H1 (cell line): Measurements from ENCODE around the gene INPP5E. TPM values are rescaled to one million over a fixed set of nuclear protein-coding genes. Genes with fewer than 3 reads are reported as not detected.

Source experiments
- CHD7 ChIP-seq: fragments of 300-600 bp; sonication (generic); IDR thresholded peaks from 2 replicates; pipeline ENCODE4 v1.7.1; 2012; ENCODE audit warnings: low read length, moderate library complexity, mild to moderate bottlenecking, inconsistent platforms; ENCODE audit not compliant: insufficient replicate concordance
- CREB1 ChIP-seq: IDR thresholded peaks from 2 replicates; pipeline ENCODE4 v1.6.1; 2012; ENCODE audit warnings: inconsistent platforms
- CTCF ChIP-seq, 3 experiments: IDR thresholded peaks; 1 replicate in 2 of 3; 2 replicates in 1 of 3; pipeline versions ENCODE4 v1.5.1 to v1.6.1; 2011; ENCODE audit warnings: low read length in 3 of 3, mild to moderate bottlenecking in 3 of 3, inconsistent platforms in 2 of 3, low read depth in 1 of 3, moderate library complexity in 1 of 3; ENCODE audit not compliant: insufficient read depth in 1 of 3; ENCODE audit errors: control extremely low read depth in 1 of 3
- NRF1 ChIP-seq: IDR thresholded peaks from 2 replicates; pipeline ENCODE4 v1.6.1; 2011; ENCODE audit warnings: mild to moderate bottlenecking, low read depth, low read length, improper control_type of control experiment
- SIX5 ChIP-seq: IDR thresholded peaks from 2 replicates; pipeline ENCODE4 v1.6.1; 2011; ENCODE audit warnings: mild to moderate bottlenecking, low read depth, low read length
- YY1 ChIP-seq: IDR thresholded peaks from 2 replicates; pipeline ENCODE4 v1.6.1; 2011; ENCODE audit warnings: low read depth, mild to moderate bottlenecking, low read length
- polyA plus RNA-seq, 7 experiments: library from polyadenylated mRNA; depleted of rRNA in 3 of 7; stranded (reverse) in 5 of 7; unstranded in 2 of 7; fragments of >200 nt in 5 of 7; fragments of 200-250 nt in 2 of 7; gene quantifications; 1 replicate in 5 of 7; 2 replicates in 1 of 7; 4 replicates in 1 of 7; pipeline versions ENCODE4 v1.2.1 to v1.2.3, GENCODE V29; 2011 to 2013; ENCODE audit warnings: missing spikeins in 2 of 7, mixed read lengths in 2 of 7
- total RNA-seq: library from RNA; stranded (reverse); fragmentation: NEBNext Ultra II Directional; extraction: Animal tissue kit (Norgen Biotek cat#: 25700); gene quantifications from 2 replicates; pipeline ENCODE4 v1.2.1, GENCODE V29; 2021
- TF ChIP-seq, protein P1 (sequence below): IDR thresholded peaks from 2 replicates; pipeline ENCODE4 v1.6.1; 2012; ENCODE audit warnings: inconsistent platforms

Gene INPP5E
- total and polyA plus RNA-seq, 2 of the 8 experiments (the other 6 are each of a cell fraction or from before 2014, with no cell fraction given), result 8.7 to 11.3 TPM

GRCh38 chr9:136418182-136419091, 21.2 kb downstream of the INPP5E start (continued):
- TF ChIP-seq CHD7 (no peak), NRF1 (no peak), SIX5 (no peak), YY1 (no peak), CREB1 (no peak), CTCF (IDR thresholded peaks at IDR 0.05; ENCODE audit: control extremely low read depth in 1 of 3, insufficient read depth in 1 of 3, low read depth in 1 of 3, low read length in 3 of 3) (no peak)
- TF ChIP-seq, protein P1, sequence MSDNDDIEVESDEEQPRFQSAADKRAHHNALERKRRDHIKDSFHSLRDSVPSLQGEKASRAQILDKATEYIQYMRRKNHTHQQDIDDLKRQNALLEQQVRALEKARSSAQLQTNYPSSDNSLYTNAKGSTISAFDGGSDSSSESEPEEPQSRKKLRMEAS, result no peak
